ENCODE measurements around the gene HOXB4. TPM values are rescaled to one million over a fixed set of nuclear protein-coding genes. Genes with fewer than 3 reads are reported as not detected.

The HOXB4 gene
- total and polyA plus RNA-seq, 2 donors from 2014 or later = 4.4 to 22.6 TPM

DNA sequence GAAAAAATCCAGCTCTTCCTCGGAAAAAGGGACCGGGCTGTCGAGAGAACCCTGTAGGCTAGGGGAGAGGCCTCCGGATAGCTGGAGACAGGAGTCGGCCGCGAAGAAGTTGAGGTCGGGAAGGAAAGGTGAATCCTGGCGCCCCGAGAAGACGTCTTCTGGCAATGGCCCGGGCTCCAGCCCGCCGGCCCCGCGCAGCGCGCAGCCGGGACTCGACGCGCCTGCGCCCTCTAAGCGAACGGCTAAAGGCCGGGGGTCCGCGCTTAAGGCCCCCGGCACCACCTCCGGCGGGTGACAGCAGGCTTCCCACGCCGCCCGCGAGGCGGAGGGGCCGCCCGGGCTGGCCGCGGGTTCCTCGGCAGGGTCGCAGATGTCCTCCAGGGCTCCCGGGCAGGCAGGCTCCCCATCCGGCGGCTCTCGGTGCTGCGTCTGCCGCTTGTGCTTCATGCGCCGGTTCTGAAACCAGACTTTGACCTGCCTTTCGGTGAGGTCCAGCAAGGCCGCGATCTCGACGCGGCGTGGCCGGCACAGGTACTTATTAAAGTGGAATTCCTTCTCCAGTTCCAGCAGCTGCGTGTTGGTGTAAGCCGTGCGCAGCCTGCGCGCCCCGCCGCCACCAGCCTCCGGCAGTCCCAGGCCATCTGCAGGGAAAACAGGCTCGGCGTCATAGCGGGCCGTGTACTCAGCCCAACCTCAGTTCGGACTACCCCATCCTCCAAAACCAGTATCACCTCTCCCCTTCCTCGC lies 34.9 kb downstream of the HOXB4 start:
- Histone ChIP-seq H3K9ac (ENCODE audit: low read length in 3 of 3) (peak overlapping the region; percentile 90 to 99 (median 92)), H3K4me1 (ENCODE audit: control insufficient read depth in 2 of 3, insufficient read depth in 2 of 3, low read depth in 1 of 3, low read length in 3 of 3) (peaks cover 7 to 29% (median 25%) of the 10 kb centered on the region in 3 donors), H3K27ac (ENCODE audit: low read depth in 2 of 2, low read length in 2 of 2) (peak overlapping the region; percentile 95 to 96), H3K4me3 (ENCODE audit: low read length in 3 of 3) (peak overlapping the region; percentile 85 to 89 (median 86)), H3K27me3 (ENCODE audit: control insufficient read depth, insufficient read depth, low read length) (no peaks in the 10 kb centered on the region), H3K36me3 (ENCODE audit: control insufficient read depth in 2 of 3, insufficient read depth in 3 of 3, low read length in 3 of 3) (no peaks in the 10 kb centered on the region), H3K9me3 (ENCODE audit: control insufficient read depth in 2 of 3, insufficient read depth in 1 of 3, low read length in 3 of 3) (no peaks in the 10 kb centered on the region)
- no peak for FAIRE-seq
- no peak for TF ChIP-seq CTCF (IDR thresholded peaks at IDR 0.05; ENCODE audit: borderline replicate concordance, extremely low read depth, insufficient read depth)
- peak in 4 of 5 donors; percentile 51 to 74 (median 65) for DNase-seq
- intact Hi-C loops (cut with DNase I) = loop anchor here (5.0 kb wide), 1 partner anchor 34 kb away; the partner anchor contains the start of gene HOXB4

GRCh38 chr17:48542698-48543106 lies 35.4 kb downstream of the HOXB4 start:
- peaks cover 7 to 25% (median 19%) of the 10 kb centered on the region in 3 donors for H3K4me1 ChIP-seq (ENCODE audit: control insufficient read depth in 2 of 3, insufficient read depth in 2 of 3, low read depth in 1 of 3, low read length in 3 of 3)
- DNase-seq (no peak), FAIRE-seq (no peak)
- TF ChIP-seq CTCF (IDR thresholded peaks at IDR 0.05; ENCODE audit: borderline replicate concordance, extremely low read depth, insufficient read depth) = no peak
- H3K9ac ChIP-seq (ENCODE audit: low read length in 3 of 3) = peak overlapping the region; percentile 88 to 99 (median 90)
- H3K4me3 ChIP-seq (ENCODE audit: low read length in 3 of 3) = peak overlapping the region; percentile 68 to 89 (median 85)
- peak overlapping the region; percentile 95 to 98 for H3K27ac ChIP-seq (ENCODE audit: low read depth in 2 of 2, low read length in 2 of 2)
- H3K9me3 ChIP-seq (ENCODE audit: control insufficient read depth in 2 of 3, insufficient read depth in 1 of 3, low read length in 3 of 3) = no peaks in the 10 kb centered on the region
- no peaks in the 10 kb centered on the region for H3K27me3 ChIP-seq (ENCODE audit: control insufficient read depth, insufficient read depth, low read length)
- intact Hi-C loops (cut with DNase I) = loop anchor here (5.0 kb wide), 1 partner anchor 35 kb away; the partner anchor contains the start of gene HOXB4
- H3K36me3 ChIP-seq (ENCODE audit: control insufficient read depth in 2 of 3, insufficient read depth in 3 of 3, low read length in 3 of 3) = no peaks in the 10 kb centered on the region

- peak overlapping the region; percentile 97 to 98 for H3K27ac ChIP-seq (ENCODE audit: low read depth in 2 of 2, low read length in 2 of 2)
- TF ChIP-seq CTCF (IDR thresholded peaks at IDR 0.05; ENCODE audit: borderline replicate concordance, extremely low read depth, insufficient read depth) = no peak
- no peak for FAIRE-seq
- no peaks in the 10 kb centered on the region for H3K9me3 ChIP-seq (ENCODE audit: control insufficient read depth in 2 of 3, insufficient read depth in 1 of 3, low read length in 3 of 3)
- H3K36me3 ChIP-seq (ENCODE audit: control insufficient read depth in 2 of 3, insufficient read depth in 3 of 3, low read length in 3 of 3) = no peaks in the 10 kb centered on the region
- H3K27me3 ChIP-seq (ENCODE audit: control insufficient read depth, insufficient read depth, low read length) = no peaks in the 10 kb centered on the region
- intact Hi-C loops (cut with DNase I) = loop anchor here (5.0 kb wide), 1 partner anchor 35 kb away; the partner anchor contains the start of gene HOXB4
- DNase-seq = peak in 4 of 5 donors; percentile 42 to 78 (median 64)
- H3K4me3 ChIP-seq (ENCODE audit: low read length in 3 of 3) = peak overlapping the region; percentile 68 to 89 (median 85)
- peak overlapping the region; percentile 86 to 99 (median 88) for H3K9ac ChIP-seq (ENCODE audit: low read length in 3 of 3)
- H3K4me1 ChIP-seq (ENCODE audit: control insufficient read depth in 2 of 3, insufficient read depth in 2 of 3, low read depth in 1 of 3, low read length in 3 of 3) = peaks cover 7 to 21% (median 17%) of the 10 kb centered on the region in 3 donors
Observed at GRCh38 chr17:48542114-48542656, 36.0 kb downstream of the HOXB4 start.
